Sigmoid colon (tissue), 7 donors: Measurements from ENCODE around the gene TUB. TPM values are rescaled to one million over a fixed set of nuclear protein-coding genes. Genes with fewer than 3 reads are reported as not detected.

Source experiments
- DNase-seq: peaks from one replicate; pipeline ENCODE4 v3.0.0-alpha.2; 2019
- H3K27ac ChIP-seq, 4 donors: fragments of 200-600 bp; sonication (generic); one replicate each; pipeline ENCODE4 v1.5.1; 2016 to 2019; ENCODE audit warnings: mild to moderate bottlenecking in 1 of 4
- H3K27me3 ChIP-seq, 3 donors: fragments of 200-600 bp; sonication (generic); one replicate each; pipeline ENCODE4 v1.5.1; 2019; ENCODE audit warnings: mild to moderate bottlenecking in 1 of 3
- H3K36me3 ChIP-seq, 4 donors: fragments of 200-600 bp; sonication (generic); one replicate each; pipeline ENCODE4 v1.5.1; 2016 to 2019
- H3K4me1 ChIP-seq, 4 donors: fragments of 200-600 bp; sonication (generic); one replicate each; pipeline ENCODE4 v1.5.1; 2017 to 2019
- H3K4me3 ChIP-seq, 4 donors: fragments of 200-600 bp; sonication (generic); one replicate each; pipeline ENCODE4 v1.5.1; 2017 to 2019; ENCODE audit warnings: mild to moderate bottlenecking in 2 of 4, moderate library complexity in 1 of 4
- H3K9me3 ChIP-seq, 4 donors: fragments of 200-600 bp in 3 of 4; sonication (generic) in 3 of 4; one replicate each; pipeline versions ENCODE4 v1.5.1 to v1.6.1; 2013 to 2019
- CTCF ChIP-seq, 4 experiments: fragments of 450-650 bp in 3 of 4; fragments of 200-600 bp in 1 of 4; IDR thresholded peaks; one replicate each; pipeline ENCODE4 v1.5.1; 2016 to 2019; ENCODE audit warnings: antibody characterized with exemption in 4 of 4, mild to moderate bottlenecking in 3 of 4, moderate library complexity in 2 of 4
- EP300 ChIP-seq, 4 donors: sonication (generic); formaldehyde crosslinking; IDR thresholded peaks; one replicate each; pipeline ENCODE4 v1.6.1; 2017; ENCODE audit warnings: antibody characterized with exemption in 4 of 4
- POLR2A ChIP-seq, 2 donors: fragments of 450-650 bp; IDR thresholded peaks; one replicate each; pipeline ENCODE4 v1.6.1; 2016; ENCODE audit warnings: antibody characterized with exemption in 2 of 2, mild to moderate bottlenecking in 2 of 2, moderate library complexity in 2 of 2
- POLR2AphosphoS5 ChIP-seq, 4 donors: sonication (generic); formaldehyde crosslinking; IDR thresholded peaks; one replicate each; pipeline ENCODE4 v1.6.1; 2017; ENCODE audit warnings: antibody characterized with exemption in 4 of 4
- WGBS, 2 donors: extraction: QIAGEN DNeasy Blood & Tissue Kit; methylation state at CpG; one replicate each; pipeline ENCODE4 v1.1.7; 2013; 5-methylcytosine and 5-hydroxymethylcytosine counted together
- intact Hi-C: fragments of 100-400 bp; cut with DNase I; formaldehyde crosslinking; loops from one replicate; pipeline ENCODE4 v1.15.1; 2023
- polyA plus RNA-seq, 3 donors: library from polyadenylated mRNA; stranded (reverse); fragments of 200-250 nt; gene quantifications; one replicate each; pipeline ENCODE4 v1.2.3, GENCODE V29; 2013
- total RNA-seq, 4 donors: library from RNA; depleted of rRNA; stranded (reverse); fragments of >200 nt; gene quantifications; one replicate each; pipeline ENCODE4 v1.1.0, GENCODE V29; 2016
- donor health status: healthy with polysubstance abuse.
- donor health status: Bipolar disorder and iron deficiency.
- donor health status: healthy.

The TUB gene
- total RNA-seq: 10 to 100 TPM in 2 of 4 donors, 1 to 10 TPM in 2; 6.7 to 18.3 (median 11.6) TPM
- polyA plus RNA-seq: 1 to 10 TPM in 2 of 3 donors, under 1 TPM in 1; 0.23 to 1.8 (median 1.8) TPM

- DNase-seq: no peak
- 1 to 2% methylated on average over 104 of the region's 104 CpGs for whole genome bisulfite sequencing, 2 donors
- Histone ChIP-seq H3K9me3 (no peaks in the 10 kb centered on the region), H3K4me3 (peak within 1 kb of the TSS; percentile 45 to 70 (median 62)), H3K27ac (peak within 1 kb of the TSS; percentile 19 to 59 (median 48)), H3K4me1 (peaks cover 0 to 27% (median 19%) of the 10 kb centered on the region in 4 donors), H3K36me3 (no peaks in the 10 kb centered on the region), H3K27me3 (no peaks in the 10 kb centered on the region)
- intact Hi-C loops: no loop called here
- no peak for TF ChIP-seq EP300 (IDR thresholded peaks at IDR 0.05)
- no peak for TF ChIP-seq CTCF (IDR thresholded peaks at IDR 0.05)
- no peak for TF ChIP-seq POLR2AphosphoS5 (IDR thresholded peaks at IDR 0.05)
- TF ChIP-seq POLR2A (IDR thresholded peaks at IDR 0.05): no peak
Observed at GRCh38 chr11:8080674-8081590, at the start of gene TUB. TSS of gene TUB (plus strand) at chr11:8081211. CDS start at chr11:8081511, 300 bp downstream.

GRCh38 chr11:8031248-8032115, 49.5 kb upstream of the TUB start:
- Histone ChIP-seq H3K27ac (no peak overlapping the region), H3K4me3 (no peak overlapping the region), H3K27me3 (no peaks in the 10 kb centered on the region), H3K9me3 (no peaks in the 10 kb centered on the region), H3K36me3 (no peaks in the 10 kb centered on the region), H3K4me1 (peaks cover 0 to 11% (median 10%) of the 10 kb centered on the region in 4 donors)
- 83 to 84% methylated on average over 32 of the region's 32 CpGs for WGBS, 2 donors
- no peak for DNase-seq
- no peak for TF ChIP-seq CTCF (IDR thresholded peaks at IDR 0.05)
- intact Hi-C loops: loop anchor here (2.0 kb wide), 2 partner anchors 59 to 67 kb away; no protein-coding TSS in a partner anchor

- WGBS, 2 donors: 79 to 91% methylated on average over 10 of the region's 10 CpGs
- no peak for DNase-seq
- Histone ChIP-seq H3K4me1 (peaks cover 0 to 11% (median 10%) of the 10 kb centered on the region in 4 donors), H3K4me3 (no peak overlapping the region), H3K9me3 (no peaks in the 10 kb centered on the region), H3K27me3 (no peaks in the 10 kb centered on the region), H3K36me3 (no peaks in the 10 kb centered on the region), H3K27ac (no peak overlapping the region)
- TF ChIP-seq EP300 (IDR thresholded peaks at IDR 0.05): no peak
- TF ChIP-seq CTCF (IDR thresholded peaks at IDR 0.05): no peak
- no peak for TF ChIP-seq POLR2A (IDR thresholded peaks at IDR 0.05)
- no peak for TF ChIP-seq POLR2AphosphoS5 (IDR thresholded peaks at IDR 0.05)
- intact Hi-C loops: loop anchor here (2.0 kb wide), 2 partner anchors 59 to 67 kb away; no protein-coding TSS in a partner anchor
Observed at GRCh38 chr11:8032122-8032521, 48.9 kb upstream of the TUB start.

GRCh38 chr11:8032576-8033304, 48.3 kb upstream of the TUB start:
- DNase-seq: no peak
- Histone ChIP-seq H3K9me3 (no peaks in the 10 kb centered on the region), H3K4me1 (peaks cover 0 to 11% (median 10%) of the 10 kb centered on the region in 4 donors), H3K27me3 (no peaks in the 10 kb centered on the region), H3K27ac (no peak overlapping the region), H3K36me3 (no peaks in the 10 kb centered on the region), H3K4me3 (no peak overlapping the region)
- intact Hi-C loops: loop anchor here (1.0 to 2.0 kb wide), 4 partner anchors 26 to 66 kb away; no protein-coding TSS in a partner anchor
- no peak for TF ChIP-seq POLR2A (IDR thresholded peaks at IDR 0.05)
- TF ChIP-seq CTCF (IDR thresholded peaks at IDR 0.05): no peak
- no peak for TF ChIP-seq EP300 (IDR thresholded peaks at IDR 0.05)
- no peak for TF ChIP-seq POLR2AphosphoS5 (IDR thresholded peaks at IDR 0.05)
- WGBS, 2 donors: 31 to 34% methylated on average over 20 of the region's 20 CpGs
